MM.1S (cell line): Measurements from ENCODE around the gene DTYMK.

ENCODE experiments used
- EZH2 ChIP-seq: fragments of 300-600 bp; sonication (generic); optimal IDR thresholded peaks from 2 replicates; pipeline ENCODE3; 2017; ENCODE audit warnings: low read depth, mild to moderate bottlenecking, antibody characterized with exemption, low read length, mixed read lengths
- EZH2phosphoT487 ChIP-seq: fragments of 300-600 bp; sonication (generic); IDR thresholded peaks from 2 replicates; pipeline ENCODE4 v1.6.1; 2018; ENCODE audit warnings: antibody characterized with exemption, low read length
- TF ChIP-seq, protein P1 (sequence below): fragments of 300-600 bp; sonication (generic); IDR thresholded peaks from 2 replicates; pipeline ENCODE4 v1.5.1; 2016; ENCODE audit warnings: antibody characterized with exemption, low read length, mixed read lengths

- TF ChIP-seq, protein P1, sequence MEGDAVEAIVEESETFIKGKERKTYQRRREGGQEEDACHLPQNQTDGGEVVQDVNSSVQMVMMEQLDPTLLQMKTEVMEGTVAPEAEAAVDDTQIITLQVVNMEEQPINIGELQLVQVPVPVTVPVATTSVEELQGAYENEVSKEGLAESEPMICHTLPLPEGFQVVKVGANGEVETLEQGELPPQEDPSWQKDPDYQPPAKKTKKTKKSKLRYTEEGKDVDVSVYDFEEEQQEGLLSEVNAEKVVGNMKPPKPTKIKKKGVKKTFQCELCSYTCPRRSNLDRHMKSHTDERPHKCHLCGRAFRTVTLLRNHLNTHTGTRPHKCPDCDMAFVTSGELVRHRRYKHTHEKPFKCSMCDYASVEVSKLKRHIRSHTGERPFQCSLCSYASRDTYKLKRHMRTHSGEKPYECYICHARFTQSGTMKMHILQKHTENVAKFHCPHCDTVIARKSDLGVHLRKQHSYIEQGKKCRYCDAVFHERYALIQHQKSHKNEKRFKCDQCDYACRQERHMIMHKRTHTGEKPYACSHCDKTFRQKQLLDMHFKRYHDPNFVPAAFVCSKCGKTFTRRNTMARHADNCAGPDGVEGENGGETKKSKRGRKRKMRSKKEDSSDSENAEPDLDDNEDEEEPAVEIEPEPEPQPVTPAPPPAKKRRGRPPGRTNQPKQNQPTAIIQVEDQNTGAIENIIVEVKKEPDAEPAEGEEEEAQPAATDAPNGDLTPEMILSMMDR: no peak
- TF ChIP-seq EZH2 (no peak), EZH2phosphoT487 (no peak)
Measured at GRCh38 chr2:241671457-241672240, 15.0 kb downstream of the DTYMK start.
